ENCODE results near the gene TECPR2. TPM values are rescaled to one million over a fixed set of nuclear protein-coding genes. Genes with fewer than 3 reads are reported as not detected.

Gene TECPR2
- total and polyA plus RNA-seq, 8 donors = 11.6 to 30.1 (median 16.2) TPM

GRCh38 chr14:102502571-102502970 is 139.8 kb downstream of the TECPR2 start:
- DNase-seq (no peak), ATAC-seq (no peak)
- intact Hi-C loops (cut with DNase I) = no loop called here
- Histone ChIP-seq H3K4me3 (no peak overlapping the region), H3K27ac (no peak overlapping the region), H3K36me3 (peaks cover 0 to 32% of the 10 kb centered on the region in 2 donors), H3K27me3 (no peaks in the 10 kb centered on the region), H3K9me3 (no peaks in the 10 kb centered on the region), H3K4me1 (peaks cover 0 to 20% of the 10 kb centered on the region in 2 donors)
- no peak for TF ChIP-seq CTCF (IDR thresholded peaks at IDR 0.05)

- Histone ChIP-seq H3K27me3 (no peaks in the 10 kb centered on the region), H3K4me3 (no peak overlapping the region), H3K36me3 (peaks cover 0 to 20% of the 10 kb centered on the region in 2 donors), H3K4me1 (peaks cover 0 to 28% of the 10 kb centered on the region in 2 donors), H3K27ac (peak overlapping the region in 1 of 2 donors; percentile 23), H3K9me3 (no peaks in the 10 kb centered on the region)
- intact Hi-C loops (cut with DNase I) = no loop called here
- no peak for ATAC-seq
- DNase-seq = no peak
- TF ChIP-seq CTCF (IDR thresholded peaks at IDR 0.05) = no peak
Measured at GRCh38 chr14:102503641-102504327, 141.0 kb downstream of the TECPR2 start.

- intact Hi-C loops (cut with DNase I) = no loop called here
- Histone ChIP-seq H3K4me1 (peaks cover 0 to 30% of the 10 kb centered on the region in 2 donors), H3K27ac (no peak overlapping the region), H3K36me3 (peaks cover 0 to 13% of the 10 kb centered on the region in 2 donors), H3K4me3 (no peak overlapping the region), H3K27me3 (no peaks in the 10 kb centered on the region), H3K9me3 (no peaks in the 10 kb centered on the region)
- no peak for DNase-seq
- TF ChIP-seq CTCF (IDR thresholded peaks at IDR 0.05) = no peak
- no peak for ATAC-seq
Measured at GRCh38 chr14:102504328-102504999, 141.7 kb downstream of the TECPR2 start.

GRCh38 chr14:102505000-102505619 is 142.4 kb downstream of the TECPR2 start:
- Histone ChIP-seq H3K9me3 (no peaks in the 10 kb centered on the region), H3K4me1 (peaks cover 0 to 25% of the 10 kb centered on the region in 2 donors), H3K27me3 (no peaks in the 10 kb centered on the region), H3K36me3 (peaks cover 0 to 11% of the 10 kb centered on the region in 2 donors), H3K4me3 (no peak overlapping the region), H3K27ac (no peak overlapping the region)
- no peak for DNase-seq
- ATAC-seq = no peak
- no peak for TF ChIP-seq CTCF (IDR thresholded peaks at IDR 0.05)
- intact Hi-C loops (cut with DNase I) = no loop called here
